UCSD-AML1 (cell line): ENCODE data around the gene LIME1.
A peak's percentile ranks its signal among the peaks of the same experiment; 100 is the strongest.
"Not testable (repeated sequence)": the region's sequence is repeated elsewhere in the genome, so short reads cannot be mapped to it uniquely, and the experiment has no call there.

Source experiments
- DNase-seq: peaks from one replicate; lab custom pipeline; 2025; ENCODE audit not compliant: unreplicated experiment; lab: John Stamatoyannopoulos, UW

The LIME1 gene

GRCh38 chr20:63707558-63708300 is 28.7 kb upstream of the LIME1 start, which contains the start of the genes ARFRP1 and ZGPAT:
TSS of gene ARFRP1 (minus strand) at chr20:63707976. CDS start at chr20:63707091, 885 bp downstream.
TSS of gene ZGPAT (plus strand) at chr20:63708039. CDS start at chr20:63708581, 542 bp downstream.
- peak; percentile 91 for DNase-seq

GRCh38 chr20:63708301-63709148 is 27.9 kb upstream of the LIME1 start:
- DNase-seq = no peak

- DNase-seq = no peak
These were observed 27.3 kb upstream of the LIME1 start for GRCh38 chr20:63709149-63709527.

GRCh38 chr20:63711085-63711645 is 25.3 kb upstream of the LIME1 start:
- DNase-seq = no peak

GRCh38 chr20:63712191-63712590 is 24.3 kb upstream of the LIME1 start:
- DNase-seq = no peak

- no peak for DNase-seq
These were observed 21.6 kb upstream of the LIME1 start for GRCh38 chr20:63714858-63715257.

GRCh38 chr20:63718996-63719395 is 17.5 kb upstream of the LIME1 start:
- no peak for DNase-seq

GRCh38 chr20:63722967-63723622 is 13.4 kb upstream of the LIME1 start:
- not testable (repeated sequence) for DNase-seq

- not testable (repeated sequence) for DNase-seq
These were observed 6.2 kb upstream of the LIME1 start for GRCh38 chr20:63730189-63730733.

DNA sequence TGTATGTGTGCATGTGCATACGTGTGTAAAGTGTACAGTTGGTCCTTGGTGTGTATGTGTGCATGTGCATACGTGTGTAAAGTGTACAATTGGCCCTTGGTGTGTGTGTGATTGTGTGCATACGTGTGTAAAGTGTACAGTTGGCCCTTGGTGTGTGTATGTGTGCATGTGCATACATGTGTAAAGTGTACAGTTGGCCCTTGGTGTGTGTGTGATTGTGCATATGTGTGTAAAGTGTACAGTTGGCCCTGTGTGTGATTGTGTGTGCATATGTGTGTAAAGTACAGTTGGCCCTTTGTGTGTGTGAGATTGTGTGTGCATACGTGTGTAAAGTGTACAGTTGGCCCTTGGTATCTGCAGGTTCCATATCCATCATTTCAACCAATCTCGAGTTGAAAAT is 5.1 kb upstream of the LIME1 start:
- DNase-seq = no peak

DNA sequence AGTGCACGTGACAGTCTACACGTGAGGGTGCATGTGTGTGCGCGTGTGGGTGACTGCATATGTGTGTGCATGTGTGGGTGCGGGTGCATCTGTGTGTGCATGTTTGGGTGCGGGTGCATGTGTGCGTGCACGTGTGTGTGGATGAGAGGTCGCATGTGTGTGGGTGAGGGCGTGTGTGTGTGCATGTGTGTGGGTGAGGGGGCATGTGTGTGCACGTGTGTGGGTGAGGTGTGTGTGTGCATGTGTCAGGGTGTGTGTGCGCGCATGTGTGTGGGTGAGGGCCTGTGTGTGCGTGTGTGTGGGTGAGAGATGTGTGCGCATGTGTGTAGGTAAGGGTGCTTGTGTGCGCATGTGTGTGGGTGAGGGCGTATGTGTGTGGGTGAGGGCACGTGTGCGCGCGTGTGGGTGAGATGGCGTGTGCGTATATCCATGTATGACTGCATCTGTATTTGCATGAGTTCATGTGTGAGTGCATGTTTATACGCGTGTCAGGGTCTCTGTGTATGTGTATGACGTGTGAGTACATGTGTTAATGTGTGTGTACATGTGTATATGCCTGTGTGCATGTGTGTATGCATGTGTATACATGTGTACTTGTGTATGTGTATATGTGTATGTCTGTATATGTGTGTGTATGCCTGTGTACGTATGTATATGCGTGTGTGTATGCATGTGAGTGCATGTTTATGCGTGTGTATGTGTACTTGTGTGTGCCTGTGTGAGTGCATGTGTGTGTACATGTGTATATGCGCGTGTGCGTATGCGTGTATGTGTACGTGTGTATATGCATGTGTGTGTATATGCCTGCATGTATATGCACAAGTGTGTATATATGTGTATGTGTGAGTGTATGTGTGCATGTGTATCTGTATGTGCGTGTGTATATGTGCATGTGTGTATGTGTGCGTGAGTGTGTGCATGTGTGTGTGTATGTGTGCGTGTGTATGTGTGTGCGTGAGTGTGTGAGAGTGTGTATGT is 4.1 kb upstream of the LIME1 start:
- DNase-seq = no peak

DNA sequence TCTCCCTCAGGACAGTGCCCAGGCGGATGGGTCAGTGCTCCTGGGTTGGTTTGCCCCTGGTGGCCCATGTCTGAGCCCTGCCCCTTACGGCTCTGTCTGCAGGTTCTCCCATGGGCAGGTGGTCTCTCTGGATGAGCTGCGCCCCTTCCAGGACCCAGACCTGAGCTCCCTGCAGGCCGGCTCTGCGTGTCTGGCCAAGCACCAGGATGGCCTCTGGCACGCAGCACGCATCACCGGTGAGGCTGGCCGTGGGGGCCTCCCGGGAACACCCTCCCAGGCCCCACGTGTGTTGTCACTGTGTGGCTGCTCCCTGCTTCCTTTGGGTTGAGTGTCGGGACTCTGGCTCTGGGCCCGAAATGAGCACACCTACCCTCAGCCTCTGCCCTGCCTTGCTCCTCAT is 3.3 kb upstream of the LIME1 start:
- no peak for DNase-seq

DNA sequence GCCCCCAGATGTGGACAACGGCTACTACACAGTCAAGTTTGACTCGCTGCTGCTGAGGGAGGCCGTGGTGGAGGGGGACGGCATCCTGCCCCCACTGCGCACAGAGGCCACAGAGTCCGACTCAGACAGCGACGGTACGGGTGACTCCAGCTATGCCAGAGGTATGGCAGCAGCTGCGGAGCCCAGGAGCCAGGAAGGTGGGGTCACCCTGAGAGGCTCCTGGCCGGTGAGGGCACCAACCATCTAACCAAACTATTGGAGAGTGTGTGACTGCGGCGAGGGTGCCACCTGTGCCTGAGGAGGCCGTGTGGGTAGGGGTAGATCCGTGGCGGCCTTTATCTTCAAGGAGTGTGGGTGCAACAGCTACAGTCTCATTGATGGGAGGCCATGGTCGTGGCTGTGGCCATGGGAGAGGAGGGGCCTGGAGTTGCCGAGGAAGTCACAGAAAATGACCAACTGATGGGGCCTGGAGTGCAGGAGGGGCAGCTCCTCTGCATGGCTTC is 2.8 kb upstream of the LIME1 start:
- DNase-seq = no peak

GRCh38 chr20:63734111-63734945 is 2.1 kb upstream of the LIME1 start:
- DNase-seq = no peak

GRCh38 chr20:63734946-63735858 is 1.3 kb upstream of the LIME1 start:
- no peak for DNase-seq

- DNase-seq = no peak
These were observed 630 bp downstream of the LIME1 start for GRCh38 chr20:63736893-63737694.

GRCh38 chr20:63737695-63737944 is 1.2 kb downstream of the LIME1 start:
- DNase-seq = no peak
